Mammary epithelial cell (primary cell): ENCODE measurements around the gene SAMHD1.

ENCODE experiments used
- CTCF ChIP-seq, 2 donors: IDR thresholded peaks in 1 of 2; conservative IDR thresholded peaks in 1 of 2; 2 replicates each; pipeline ENCODE4 v1.5.1; 2011 to 2012; ENCODE audit warnings: inconsistent platforms in 2 of 2, low read length in 2 of 2, mild to moderate bottlenecking in 2 of 2, control low read depth in 1 of 2, low read depth in 1 of 2; ENCODE audit not compliant: insufficient read depth in 1 of 2; ENCODE audit errors: extremely low read depth in 1 of 2
- EZH2 ChIP-seq: IDR thresholded peaks from 2 replicates; pipeline ENCODE4 v1.6.1; 2012; ENCODE audit warnings: low read length, inconsistent platforms, borderline replicate concordance

- TF ChIP-seq CTCF (conservative IDR thresholded peaks at IDR 0.05 in 1 of 2, IDR thresholded peaks at IDR 0.05 in 1 of 2; ENCODE audit: extremely low read depth in 1 of 2, insufficient read depth in 1 of 2, low read depth in 1 of 2, low read length in 2 of 2) = no peak
- no peak for TF ChIP-seq EZH2
These were observed 7.7 kb upstream of the SAMHD1 start for GRCh38 chr20:36959242-36959641.
